ENCODE data around the gene MAP3K2. TPM values are rescaled to one million over a fixed set of nuclear protein-coding genes. Genes with fewer than 3 reads are reported as not detected.

The MAP3K2 gene
- total and polyA plus RNA-seq, 2 experiments from 2014 or later = 36.7 to 41.0 TPM

DNA sequence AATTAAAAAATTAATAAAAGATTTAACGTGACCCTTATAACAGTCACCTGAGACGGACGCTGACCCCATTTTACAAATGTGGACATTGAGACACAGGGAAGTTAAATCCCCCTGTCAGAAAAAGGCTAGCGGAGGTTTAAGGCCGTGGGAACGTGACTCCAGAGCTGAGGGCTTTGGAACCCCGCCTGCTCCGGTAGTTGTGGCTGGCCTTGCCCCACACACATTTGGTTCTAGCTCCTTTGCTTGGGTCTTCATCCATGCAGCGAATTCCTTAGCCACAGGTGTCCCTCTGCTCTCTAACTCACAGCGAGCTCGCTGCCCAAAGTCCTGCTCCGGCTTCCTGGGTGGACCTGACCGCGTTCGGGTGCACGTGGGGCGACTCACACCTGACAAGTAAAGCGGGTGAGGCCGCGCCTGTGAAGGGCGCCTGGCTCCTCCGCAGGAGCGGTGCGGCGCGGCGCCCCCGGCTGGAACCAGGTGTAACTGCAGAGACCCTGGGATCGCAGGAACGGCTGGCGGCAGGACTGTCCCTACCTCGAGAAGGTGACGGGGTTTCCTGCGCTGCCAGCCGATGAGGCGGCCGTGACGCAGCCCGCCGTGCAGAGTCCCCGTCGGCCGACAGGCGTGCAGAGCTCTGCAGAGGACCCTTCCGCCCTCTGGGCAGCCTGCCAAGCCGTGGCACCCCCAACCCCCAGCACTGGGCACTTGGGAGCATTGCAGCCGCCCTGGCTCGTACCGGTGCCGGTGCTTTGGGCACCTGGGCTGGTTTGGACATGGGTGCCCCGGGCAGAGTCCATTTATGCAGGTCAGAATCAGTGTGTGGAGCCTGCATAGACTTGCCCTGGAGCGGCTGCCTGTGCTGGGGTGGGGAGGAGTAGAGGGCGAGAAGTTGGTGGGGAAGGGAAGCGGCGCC, 28.1 kb upstream of the MAP3K2 start:
- Histone ChIP-seq H3K4me1 (ENCODE audit: insufficient read depth) (peaks cover 27% of the 10 kb centered on the region), H3K36me3 (ENCODE audit: low read depth) (no peaks in the 10 kb centered on the region), H3K9ac (no peak overlapping the region), H3K9me2 (ENCODE audit: insufficient read depth) (no peaks in the 10 kb centered on the region), H3K27ac (no peak overlapping the region), H3K4me3 (no peak overlapping the region), H2AFZ (no peak overlapping the region), H3K4me2 (ENCODE audit: unreplicated experiment) (no peak overlapping the region), H3K9me3 (ENCODE audit: low read depth) (no peaks in the 10 kb centered on the region), H3K27me3 (replicated peaks; ENCODE audit: insufficient read depth) (no peaks in the 10 kb centered on the region), H3F3A (ENCODE audit: insufficient read depth) (peaks cover 29% of the 10 kb centered on the region), H4K20me1 (ENCODE audit: insufficient read depth) (no peaks in the 10 kb centered on the region), H3K79me2 (ENCODE audit: insufficient read depth) (no peaks in the 10 kb centered on the region)
- no peak for DNase-seq
- in situ Hi-C loops (cut with MboI) = no loop called here
- no peak for TF ChIP-seq EZH2 (IDR thresholded peaks at IDR 0.05; ENCODE audit: insufficient read depth, poor library complexity, severe bottlenecking)
- TF ChIP-seq EZH2phosphoT487 (IDR thresholded peaks at IDR 0.05; ENCODE audit: insufficient read depth, low read depth) = no peak
- 70 to 71% methylated on average over 50 to 55 of the region's 55 CpGs for WGBS, 2 experiments (ENCODE audit: low coverage in 1 of 2, low lambda C conversion rate in 2 of 2, missing lambda C conversion rate in 2 of 2)

DNA sequence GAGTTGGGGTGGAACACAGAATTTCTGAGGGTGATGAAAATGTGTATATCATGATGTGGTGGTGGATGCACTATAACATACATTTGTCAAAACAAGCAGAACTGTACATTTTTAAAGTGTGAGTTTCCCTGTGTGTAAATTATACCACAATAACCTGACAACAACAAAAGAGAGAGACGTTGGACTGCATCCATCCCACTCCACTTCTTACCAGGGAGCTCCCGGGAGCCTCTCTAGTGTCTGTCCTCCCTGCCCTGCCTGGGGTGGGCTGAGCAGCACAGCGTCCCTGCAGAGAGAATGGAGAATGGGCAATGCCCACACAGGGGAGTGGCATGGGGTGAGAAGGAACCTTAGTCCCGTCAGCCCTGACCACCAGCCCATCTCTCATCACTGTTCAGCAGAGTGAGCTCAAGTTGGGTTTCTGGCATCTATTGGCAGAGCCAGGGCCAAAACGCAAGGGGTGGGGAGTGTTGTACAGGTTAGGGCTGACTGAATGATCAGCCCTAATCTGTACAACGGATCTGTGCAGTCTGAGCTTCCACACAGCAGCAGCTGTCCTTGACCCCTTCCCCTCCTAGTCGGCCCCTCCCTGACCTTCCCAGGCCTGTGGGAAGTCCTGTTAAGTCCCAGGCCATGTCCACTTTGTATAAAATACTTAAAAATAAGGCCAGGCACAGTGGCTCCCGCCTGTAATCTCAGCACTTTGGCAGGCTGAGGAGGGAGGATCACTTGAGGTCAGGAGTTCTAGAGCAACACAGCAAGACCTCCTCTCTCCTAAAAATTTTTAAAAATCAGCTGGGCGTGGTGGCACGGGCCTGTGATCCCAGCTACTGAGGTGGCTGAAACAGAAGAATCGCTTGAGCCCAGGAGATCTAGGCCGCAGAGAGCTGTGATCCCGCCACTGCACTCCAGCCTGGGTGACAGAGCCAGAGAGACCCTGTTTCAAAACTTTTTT, 27.1 kb upstream of the MAP3K2 start:
- Histone ChIP-seq H3F3A (ENCODE audit: insufficient read depth) (peaks cover 38% of the 10 kb centered on the region), H2AFZ (no peak overlapping the region), H3K27me3 (replicated peaks; ENCODE audit: insufficient read depth) (no peaks in the 10 kb centered on the region), H3K27ac (no peak overlapping the region; the same call in 1 of the 2 replicates), H3K9me2 (ENCODE audit: insufficient read depth) (no peaks in the 10 kb centered on the region), H3K9me3 (ENCODE audit: low read depth) (no peaks in the 10 kb centered on the region), H4K20me1 (ENCODE audit: insufficient read depth) (no peaks in the 10 kb centered on the region), H3K36me3 (ENCODE audit: low read depth) (no peaks in the 10 kb centered on the region), H3K4me2 (ENCODE audit: unreplicated experiment) (no peak overlapping the region), H3K4me3 (no peak overlapping the region), H3K4me1 (ENCODE audit: insufficient read depth) (peaks cover 35% of the 10 kb centered on the region), H3K79me2 (ENCODE audit: insufficient read depth) (no peaks in the 10 kb centered on the region), H3K9ac (no peak overlapping the region)
- no peak for DNase-seq
- no peak for TF ChIP-seq EZH2 (IDR thresholded peaks at IDR 0.05; ENCODE audit: insufficient read depth, poor library complexity, severe bottlenecking)
- no peak for TF ChIP-seq EZH2phosphoT487 (IDR thresholded peaks at IDR 0.05; ENCODE audit: insufficient read depth, low read depth)
- in situ Hi-C loops (cut with MboI) = no loop called here
- WGBS, 2 experiments (ENCODE audit: low coverage in 1 of 2, low lambda C conversion rate in 2 of 2, missing lambda C conversion rate in 2 of 2) = 62 to 66% methylated on average over 13 of the region's 13 CpGs

GRCh38 chr2:127413782-127414637, 26.2 kb upstream of the MAP3K2 start:
- TF ChIP-seq EZH2 (IDR thresholded peaks at IDR 0.05; ENCODE audit: insufficient read depth, poor library complexity, severe bottlenecking) (no peak), EZH2phosphoT487 (IDR thresholded peaks at IDR 0.05; ENCODE audit: insufficient read depth, low read depth) (no peak)
- in situ Hi-C loops (cut with MboI) = no loop called here
- Histone ChIP-seq H3K9me2 (ENCODE audit: insufficient read depth) (no peaks in the 10 kb centered on the region), H3K36me3 (ENCODE audit: low read depth) (no peaks in the 10 kb centered on the region), H3K4me1 (ENCODE audit: insufficient read depth) (peaks cover 41% of the 10 kb centered on the region), H3K9me3 (ENCODE audit: low read depth) (no peaks in the 10 kb centered on the region), H4K20me1 (ENCODE audit: insufficient read depth) (no peaks in the 10 kb centered on the region), H3K79me2 (ENCODE audit: insufficient read depth) (no peaks in the 10 kb centered on the region), H3K27ac (peak overlapping the region; percentile 60), H3K4me3 (no peak overlapping the region), H3K27me3 (replicated peaks; ENCODE audit: insufficient read depth) (no peaks in the 10 kb centered on the region), H2AFZ (0 out of 2 replicates have a peak overlapping the region, but pooled peaks have one; percentile 6), H3K9ac (0 out of 2 replicates have a peak overlapping the region, but pooled peaks have one; percentile 35), H3K4me2 (ENCODE audit: unreplicated experiment) (peak overlapping the region; percentile 40), H3F3A (ENCODE audit: insufficient read depth) (peaks cover 46% of the 10 kb centered on the region)
- peak; percentile 81 for DNase-seq
- WGBS, 2 experiments (ENCODE audit: low coverage in 1 of 2, low lambda C conversion rate in 2 of 2, missing lambda C conversion rate in 2 of 2) = 72 to 74% methylated on average over 8 of the region's 8 CpGs

Measured in GM23248 (cell line).